BJ (cell line): ENCODE data around the gene ANO10. TPM values are rescaled to one million over a fixed set of nuclear protein-coding genes. Genes with fewer than 3 reads are reported as not detected.

Experiments
- CTCF ChIA-PET: fragments of 350-600 bp; formaldehyde crosslinking; extraction: SDS; loops from one replicate; lab custom pipeline; 2021; ENCODE audit warnings: antibody characterized with exemption, inconsistent platforms; lab: Yijun Ruan, JAX
- POLR2A ChIA-PET: fragments of 300-600 bp; sonication (Branson Sonifier 250); formaldehyde crosslinking; extraction: SDS; loops from one replicate; lab custom pipeline; 2021; ENCODE audit warnings: antibody characterized with exemption; lab: Charles Lee
- DNase-seq: peaks from one replicate; pipeline ENCODE4 v3.0.0-alpha.2; 2011; ENCODE audit warnings: low read depth
- H3K27me3 ChIP-seq: 2 replicates; pipeline ENCODE4 v1.6.0; 2011; ENCODE audit warnings: low read length; ENCODE audit not compliant: control insufficient read depth, insufficient read depth
- H3K36me3 ChIP-seq: 2 replicates; pipeline ENCODE4 v1.5.1; 2011; ENCODE audit warnings: low read length; ENCODE audit not compliant: control insufficient read depth, insufficient read depth
- H3K4me3 ChIP-seq: 2 replicates; pipeline ENCODE4 v1.5.1; 2011; ENCODE audit warnings: low read depth, mild to moderate bottlenecking, control low read depth, low read length
- polyA plus RNA-seq: library from polyadenylated mRNA; depleted of rRNA; stranded (reverse); fragments of >200 nt; gene quantifications from 2 replicates; pipeline ENCODE4 v1.2.3, GENCODE V29; 2011
- TF ChIP-seq, protein P1 (sequence below): IDR thresholded peaks from 2 replicates; pipeline ENCODE4 v1.5.1; 2011; ENCODE audit warnings: low read depth, mild to moderate bottlenecking, control low read depth, inconsistent platforms, low read length, moderate library complexity; ENCODE audit not compliant: insufficient read depth

Gene ANO10
- polyA plus RNA-seq, 1 experiment: 36.6 TPM

- CTCF ChIA-PET: interaction anchor here (0.6 kb wide), 1 partner anchor 23 kb away, joined by 3 read pairs; no protein-coding TSS in a partner anchor
- H3K4me3 ChIP-seq: no peak overlapping the region
- no peak for DNase-seq
- POLR2A ChIA-PET: interaction anchor here (0.6 kb wide), 1 partner anchor 15 kb away, joined by 6 read pairs; no protein-coding TSS in a partner anchor
- H3K36me3 ChIP-seq: no peaks in the 10 kb centered on the region
- H3K27me3 ChIP-seq: no peaks in the 10 kb centered on the region
- TF ChIP-seq, protein P1, sequence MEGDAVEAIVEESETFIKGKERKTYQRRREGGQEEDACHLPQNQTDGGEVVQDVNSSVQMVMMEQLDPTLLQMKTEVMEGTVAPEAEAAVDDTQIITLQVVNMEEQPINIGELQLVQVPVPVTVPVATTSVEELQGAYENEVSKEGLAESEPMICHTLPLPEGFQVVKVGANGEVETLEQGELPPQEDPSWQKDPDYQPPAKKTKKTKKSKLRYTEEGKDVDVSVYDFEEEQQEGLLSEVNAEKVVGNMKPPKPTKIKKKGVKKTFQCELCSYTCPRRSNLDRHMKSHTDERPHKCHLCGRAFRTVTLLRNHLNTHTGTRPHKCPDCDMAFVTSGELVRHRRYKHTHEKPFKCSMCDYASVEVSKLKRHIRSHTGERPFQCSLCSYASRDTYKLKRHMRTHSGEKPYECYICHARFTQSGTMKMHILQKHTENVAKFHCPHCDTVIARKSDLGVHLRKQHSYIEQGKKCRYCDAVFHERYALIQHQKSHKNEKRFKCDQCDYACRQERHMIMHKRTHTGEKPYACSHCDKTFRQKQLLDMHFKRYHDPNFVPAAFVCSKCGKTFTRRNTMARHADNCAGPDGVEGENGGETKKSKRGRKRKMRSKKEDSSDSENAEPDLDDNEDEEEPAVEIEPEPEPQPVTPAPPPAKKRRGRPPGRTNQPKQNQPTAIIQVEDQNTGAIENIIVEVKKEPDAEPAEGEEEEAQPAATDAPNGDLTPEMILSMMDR: no peak
These were observed 198.2 kb downstream of the ANO10 start for GRCh38 chr3:43423639-43424038.

- CTCF ChIA-PET: interaction anchor here (0.6 to 3.1 kb wide), 2 partner anchors 12 to 23 kb away, joined by 3 to 7 read pairs; no protein-coding TSS in a partner anchor
- no peak for DNase-seq
- POLR2A ChIA-PET: interaction anchor here (0.6 kb wide), 1 partner anchor 16 kb away, joined by 6 read pairs; no protein-coding TSS in a partner anchor
- TF ChIP-seq, protein P1: no peak
- Histone ChIP-seq H3K36me3 (no peaks in the 10 kb centered on the region), H3K4me3 (no peak overlapping the region), H3K27me3 (no peaks in the 10 kb centered on the region)
These were observed 198.7 kb downstream of the ANO10 start for GRCh38 chr3:43423142-43423541.

- POLR2A ChIA-PET: no interaction called here
- TF ChIP-seq, protein P1: no peak
- Histone ChIP-seq H3K4me3 (no peak overlapping the region), H3K27me3 (no peaks in the 10 kb centered on the region), H3K36me3 (no peaks in the 10 kb centered on the region)
- CTCF ChIA-PET: no interaction called here
- no peak for DNase-seq
These were observed 203.1 kb downstream of the ANO10 start for GRCh38 chr3:43418601-43419272.

GRCh38 chr3:43417133-43417532 is 204.7 kb downstream of the ANO10 start:
- TF ChIP-seq, protein P1: no peak
- POLR2A ChIA-PET: no interaction called here
- DNase-seq: no peak
- H3K36me3 ChIP-seq: no peaks in the 10 kb centered on the region
- CTCF ChIA-PET: interaction anchor here (0.6 kb wide), 1 partner anchor 83 kb away, joined by 4 read pairs; no protein-coding TSS in a partner anchor
- H3K4me3 ChIP-seq: no peak overlapping the region
- no peaks in the 10 kb centered on the region for H3K27me3 ChIP-seq

DNA sequence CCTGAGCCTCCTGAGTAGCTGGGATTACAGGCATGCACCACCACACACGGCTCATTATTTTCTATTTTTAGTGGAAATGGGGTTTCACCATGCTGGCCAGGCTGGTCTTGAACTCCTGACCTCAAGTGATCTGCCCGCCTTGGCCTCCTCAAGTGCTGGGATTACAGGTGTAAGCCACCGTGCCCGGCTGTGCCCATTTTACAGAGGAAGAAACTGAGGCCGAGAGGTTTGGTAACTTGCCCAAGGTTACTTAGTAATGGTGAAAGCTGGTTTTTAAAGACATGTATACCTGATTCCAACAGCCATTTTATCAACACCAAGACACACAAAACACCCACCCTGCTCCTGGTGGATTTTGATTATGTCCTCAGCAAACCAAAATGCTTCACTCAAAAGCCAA is 206.7 kb downstream of the ANO10 start:
- DNase-seq: no peak
- Histone ChIP-seq H3K36me3 (no peaks in the 10 kb centered on the region), H3K4me3 (no peak overlapping the region), H3K27me3 (no peaks in the 10 kb centered on the region)
- POLR2A ChIA-PET: no interaction called here
- CTCF ChIA-PET: no interaction called here
- TF ChIP-seq, protein P1: no peak
